Brain microvascular endothelial cell (primary cell): ENCODE results near the gene FKBP7.

ENCODE experiments used
- DNase-seq: peaks from one replicate; pipeline ENCODE4 v3.0.0-alpha.2; 2020
- H3K27ac ChIP-seq: fragments of 250-450 bp; sonication (Bioruptor Pico); 2 replicates; pipeline ENCODE4 v1.5.1; 2020; ENCODE audit warnings: mild to moderate bottlenecking, moderate library complexity
- H3K27me3 ChIP-seq: fragments of 250-450 bp; sonication (Bioruptor Pico); replicated peaks from 2 replicates; pipeline ENCODE4 v1.5.1; 2020; ENCODE audit warnings: mild to moderate bottlenecking
- H3K36me3 ChIP-seq: fragments of 250-450 bp; sonication (Bioruptor Pico); replicated peaks from 2 replicates; pipeline ENCODE4 v1.5.1; 2020; ENCODE audit warnings: mild to moderate bottlenecking
- H3K4me3 ChIP-seq: 2 replicates; pipeline ENCODE4 v1.5.1; 2011; ENCODE audit warnings: low read depth, mild to moderate bottlenecking, control low read depth, low read length, moderate library complexity
- in situ Hi-C: cut with HindIII; loops from 2 replicates; pipeline ENCODE4 v1.10.0; 2017; ENCODE audit warnings: low sequenced_read_pairs, low pct_ligation_motif_present
- TF ChIP-seq, protein P1 (sequence below): IDR thresholded peaks from 2 replicates; pipeline ENCODE4 v1.5.1; 2011; ENCODE audit warnings: low read depth, mild to moderate bottlenecking, moderate library complexity, low read length, control low read depth, inconsistent platforms; ENCODE audit errors: missing control alignments

The FKBP7 gene

DNA sequence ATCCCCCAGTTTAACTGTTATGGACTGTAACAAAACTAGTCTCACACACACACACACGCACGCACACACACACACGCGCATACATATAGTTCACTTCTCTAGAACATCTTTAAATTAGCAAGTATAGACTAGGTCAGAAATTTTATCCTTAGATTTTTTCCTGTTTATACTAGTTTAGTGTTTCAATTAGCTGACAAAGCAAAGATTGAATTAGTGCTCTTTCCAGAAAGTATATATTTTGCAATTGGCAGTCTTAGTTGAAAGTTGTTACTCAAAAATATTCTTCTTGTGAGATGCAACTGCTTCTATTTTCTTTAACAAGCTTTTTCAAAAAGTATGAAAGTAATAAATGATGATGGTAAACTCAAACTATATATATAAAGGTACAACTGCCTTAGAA is 24.4 kb upstream of the FKBP7 start:
- Histone ChIP-seq H3K27me3 (no peaks in the 10 kb centered on the region), H3K4me3 (no peak overlapping the region), H3K27ac (no peak overlapping the region), H3K36me3 (peaks cover 34% of the 10 kb centered on the region)
- no peak for DNase-seq
- in situ Hi-C loops, result no loop called here
- TF ChIP-seq, protein P1, sequence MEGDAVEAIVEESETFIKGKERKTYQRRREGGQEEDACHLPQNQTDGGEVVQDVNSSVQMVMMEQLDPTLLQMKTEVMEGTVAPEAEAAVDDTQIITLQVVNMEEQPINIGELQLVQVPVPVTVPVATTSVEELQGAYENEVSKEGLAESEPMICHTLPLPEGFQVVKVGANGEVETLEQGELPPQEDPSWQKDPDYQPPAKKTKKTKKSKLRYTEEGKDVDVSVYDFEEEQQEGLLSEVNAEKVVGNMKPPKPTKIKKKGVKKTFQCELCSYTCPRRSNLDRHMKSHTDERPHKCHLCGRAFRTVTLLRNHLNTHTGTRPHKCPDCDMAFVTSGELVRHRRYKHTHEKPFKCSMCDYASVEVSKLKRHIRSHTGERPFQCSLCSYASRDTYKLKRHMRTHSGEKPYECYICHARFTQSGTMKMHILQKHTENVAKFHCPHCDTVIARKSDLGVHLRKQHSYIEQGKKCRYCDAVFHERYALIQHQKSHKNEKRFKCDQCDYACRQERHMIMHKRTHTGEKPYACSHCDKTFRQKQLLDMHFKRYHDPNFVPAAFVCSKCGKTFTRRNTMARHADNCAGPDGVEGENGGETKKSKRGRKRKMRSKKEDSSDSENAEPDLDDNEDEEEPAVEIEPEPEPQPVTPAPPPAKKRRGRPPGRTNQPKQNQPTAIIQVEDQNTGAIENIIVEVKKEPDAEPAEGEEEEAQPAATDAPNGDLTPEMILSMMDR, result no peak

DNA sequence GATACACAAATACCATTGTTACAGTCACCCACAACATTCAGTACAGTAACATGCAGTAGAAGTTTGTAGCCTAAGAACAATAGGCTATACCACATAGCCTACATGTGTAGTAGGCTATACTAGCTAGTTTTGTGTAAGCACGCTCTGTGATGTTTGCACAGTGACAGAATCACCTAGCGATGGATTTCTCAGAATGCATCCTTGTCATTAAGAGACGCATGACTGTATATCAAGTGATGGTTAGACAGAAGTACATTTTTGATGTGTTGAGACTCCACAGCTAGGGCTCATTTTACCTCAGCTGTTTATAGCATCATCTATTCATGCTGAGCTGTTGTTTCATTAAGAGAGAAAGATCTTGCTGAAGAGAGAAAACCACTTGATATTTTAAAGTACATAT is 21.2 kb upstream of the FKBP7 start:
- no peak overlapping the region for H3K27ac ChIP-seq
- no peaks in the 10 kb centered on the region for H3K27me3 ChIP-seq
- DNase-seq, result no peak
- in situ Hi-C loops, result no loop called here
- TF ChIP-seq, protein P1, result no peak
- no peak overlapping the region for H3K4me3 ChIP-seq
- H3K36me3 ChIP-seq, result peaks cover 45% of the 10 kb centered on the region

DNA sequence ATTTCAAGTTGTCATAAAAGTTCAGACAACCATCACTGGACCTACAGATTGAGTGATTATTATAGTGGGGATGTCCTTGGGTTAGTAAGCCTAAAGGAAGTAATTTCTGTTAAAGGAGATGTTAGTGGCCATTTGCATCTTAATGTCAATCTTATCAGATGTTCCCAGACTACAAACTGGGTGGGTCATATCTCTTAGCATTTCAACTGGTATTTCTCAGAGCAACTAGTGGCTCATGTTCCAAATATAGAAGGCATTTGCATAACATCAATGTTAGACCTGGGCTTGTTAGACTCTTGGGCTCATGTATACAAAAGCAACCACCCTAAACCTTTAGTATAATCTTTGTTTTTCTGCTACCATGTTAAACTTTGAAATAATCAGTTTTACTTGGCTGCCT is 19.7 kb upstream of the FKBP7 start:
- in situ Hi-C loops, result no loop called here
- no peak overlapping the region for H3K27ac ChIP-seq
- DNase-seq, result no peak
- H3K36me3 ChIP-seq, result peaks cover 53% of the 10 kb centered on the region
- no peak overlapping the region for H3K4me3 ChIP-seq
- TF ChIP-seq, protein P1, result no peak
- H3K27me3 ChIP-seq, result no peaks in the 10 kb centered on the region

DNA sequence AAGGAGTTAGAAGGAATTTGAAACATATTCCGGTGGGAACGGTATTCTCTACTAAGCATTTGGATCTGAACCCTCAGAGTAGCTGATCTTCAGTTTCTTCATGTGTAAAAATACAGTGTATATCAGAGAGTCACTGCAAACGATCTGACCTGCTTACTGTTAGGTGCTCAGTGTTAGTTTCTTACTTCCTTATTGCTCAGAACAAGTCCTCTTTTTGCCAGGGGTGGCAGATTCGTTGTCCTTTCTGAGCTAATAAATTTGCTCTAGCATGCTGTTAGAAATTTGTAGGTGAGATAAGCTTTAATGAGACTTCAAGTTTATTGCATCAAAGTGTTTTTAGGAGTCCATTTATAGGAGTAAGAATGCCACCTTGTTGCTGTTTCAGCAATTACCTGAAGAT is 17.6 kb upstream of the FKBP7 start:
- no peak for DNase-seq
- no peak overlapping the region for H3K4me3 ChIP-seq
- no peaks in the 10 kb centered on the region for H3K27me3 ChIP-seq
- peaks cover 47% of the 10 kb centered on the region for H3K36me3 ChIP-seq
- in situ Hi-C loops, result no loop called here
- no peak overlapping the region for H3K27ac ChIP-seq
- TF ChIP-seq, protein P1, result no peak

DNA sequence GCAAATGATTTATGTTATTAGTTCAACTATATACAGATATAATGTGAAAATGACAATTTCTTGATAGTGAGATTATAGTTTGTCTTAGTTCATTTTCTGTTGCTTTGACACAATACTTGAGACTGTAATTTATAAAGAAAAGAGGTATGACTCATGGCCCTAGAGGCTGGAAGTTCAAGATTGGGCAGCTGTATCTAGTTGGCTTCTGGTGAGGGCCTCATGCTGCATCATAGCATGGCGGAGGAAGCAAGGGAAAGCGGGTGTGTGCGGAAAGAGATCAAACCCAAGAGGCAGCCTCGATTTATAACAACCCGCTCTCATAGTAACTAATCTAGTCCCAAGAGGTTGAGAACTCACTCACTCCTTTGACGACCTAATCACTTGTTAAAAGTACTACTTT is 13.2 kb upstream of the FKBP7 start:
- TF ChIP-seq, protein P1, result no peak
- H3K36me3 ChIP-seq, result peaks cover 32% of the 10 kb centered on the region
- no peak overlapping the region for H3K4me3 ChIP-seq
- DNase-seq, result no peak
- in situ Hi-C loops, result no loop called here
- no peaks in the 10 kb centered on the region for H3K27me3 ChIP-seq
- H3K27ac ChIP-seq, result no peak overlapping the region

DNA sequence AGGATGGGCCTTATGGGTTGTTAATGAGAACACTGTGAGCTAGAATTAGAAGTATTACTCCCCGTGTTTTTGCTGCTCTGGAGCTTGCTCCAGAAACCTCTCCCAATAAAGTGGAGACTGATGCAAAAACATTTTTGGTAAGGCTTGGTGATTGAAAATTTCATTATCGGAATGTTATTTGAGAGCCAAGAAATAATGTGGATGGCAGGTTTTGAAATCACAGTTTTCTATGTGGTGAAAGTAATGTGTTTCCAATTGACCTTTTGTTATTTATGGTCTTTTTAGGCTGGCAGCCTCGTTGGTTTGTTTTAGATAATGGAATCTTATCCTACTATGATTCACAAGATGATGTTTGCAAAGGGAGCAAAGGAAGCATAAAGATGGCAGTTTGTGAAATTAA is 7.0 kb upstream of the FKBP7 start:
- in situ Hi-C loops, result no loop called here

More for the DNA sequence above, 7.0 kb upstream of the FKBP7 start:
- no peak for DNase-seq
- no peaks in the 10 kb centered on the region for H3K36me3 ChIP-seq
- TF ChIP-seq, protein P1, result no peak
- no peak overlapping the region for H3K4me3 ChIP-seq
- H3K27me3 ChIP-seq, result no peaks in the 10 kb centered on the region
- no peak overlapping the region for H3K27ac ChIP-seq
